GM21390 (cell line): ENCODE measurements around the gene GBF1.
A peak's percentile ranks its signal among the peaks of the same experiment; 100 is the strongest.

Experiments
- ATAC-seq: cut with Tn5 transposase; IDR thresholded peaks from one replicate; pipeline ENCODE4 v1.9.1; 2021; ENCODE audit not compliant: unreplicated experiment

Gene GBF1

GRCh38 chr10:102394079-102394800, 148.9 kb downstream of the GBF1 start:
- ATAC-seq = peak; percentile 77

- peak; percentile 1 for ATAC-seq
Measured at GRCh38 chr10:102394801-102395399, 149.6 kb downstream of the GBF1 start.

DNA sequence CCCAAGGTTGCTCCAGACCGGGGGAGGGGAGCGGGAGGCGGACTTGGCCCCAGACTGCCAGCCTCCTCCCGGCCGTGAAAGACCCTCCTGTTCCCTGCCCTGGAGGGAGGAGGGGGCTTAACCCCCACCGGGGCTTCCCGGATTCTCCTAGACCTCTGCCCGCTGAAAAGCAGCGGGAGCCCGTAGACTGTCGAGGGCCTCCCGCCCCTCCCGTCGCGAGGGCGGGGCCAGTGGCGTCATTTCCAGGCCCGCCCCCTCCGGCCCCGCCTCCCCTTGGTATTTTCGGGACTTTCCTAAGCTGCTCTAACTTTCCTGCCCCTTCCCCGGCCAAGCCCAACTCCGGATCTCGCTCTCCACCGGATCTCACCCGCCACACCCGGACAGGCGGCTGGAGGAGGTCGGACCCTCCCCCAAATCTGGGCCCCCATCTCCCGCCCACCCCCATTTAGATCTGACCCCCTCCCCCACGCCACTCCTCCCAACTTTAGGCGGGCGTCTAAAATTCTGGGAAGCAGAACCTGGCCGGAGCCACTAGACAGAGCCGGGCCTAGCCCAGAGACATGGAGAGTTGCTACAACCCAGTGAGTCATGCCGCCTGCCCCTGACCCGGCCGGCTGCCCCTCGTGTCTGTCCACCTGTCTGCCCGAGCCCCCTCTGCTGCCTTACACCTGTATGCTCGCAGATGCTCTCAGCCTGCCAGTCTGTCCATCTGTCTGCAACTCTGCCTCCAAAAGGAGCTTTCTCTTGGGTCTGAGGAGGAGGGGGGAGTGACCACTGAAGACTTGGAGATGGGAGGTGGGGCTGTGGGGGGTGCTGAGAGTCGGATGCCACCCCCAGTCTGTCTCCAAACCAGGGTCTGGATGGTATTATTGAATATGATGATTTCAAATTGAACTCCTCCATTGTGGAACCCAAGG, 150.3 kb downstream of the GBF1 start, which contains the start of gene NFKB2:
TSS of gene NFKB2 (plus strand) at position 306 of the 917 bp plus-strand sequence. CDS start at position 561, 255 bp downstream.
- peak; percentile 32 for ATAC-seq

DNA sequence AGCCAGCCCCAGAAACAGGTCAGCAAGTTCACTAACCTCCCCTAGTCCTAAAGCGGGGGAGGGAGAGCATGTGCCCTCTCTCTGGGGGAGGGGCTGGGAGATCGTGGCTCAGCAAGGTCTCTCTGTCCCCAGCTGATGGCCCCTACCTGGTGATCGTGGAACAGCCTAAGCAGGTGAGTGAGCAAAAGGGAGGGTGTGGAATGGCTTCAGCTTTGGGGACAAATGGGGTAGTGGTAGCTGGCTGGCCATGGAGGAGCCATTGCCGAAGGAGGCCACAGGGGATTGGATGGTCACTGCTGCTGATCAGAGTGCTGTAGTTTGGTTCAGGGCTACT, 151.0 kb downstream of the GBF1 start:
- no peak for ATAC-seq

DNA sequence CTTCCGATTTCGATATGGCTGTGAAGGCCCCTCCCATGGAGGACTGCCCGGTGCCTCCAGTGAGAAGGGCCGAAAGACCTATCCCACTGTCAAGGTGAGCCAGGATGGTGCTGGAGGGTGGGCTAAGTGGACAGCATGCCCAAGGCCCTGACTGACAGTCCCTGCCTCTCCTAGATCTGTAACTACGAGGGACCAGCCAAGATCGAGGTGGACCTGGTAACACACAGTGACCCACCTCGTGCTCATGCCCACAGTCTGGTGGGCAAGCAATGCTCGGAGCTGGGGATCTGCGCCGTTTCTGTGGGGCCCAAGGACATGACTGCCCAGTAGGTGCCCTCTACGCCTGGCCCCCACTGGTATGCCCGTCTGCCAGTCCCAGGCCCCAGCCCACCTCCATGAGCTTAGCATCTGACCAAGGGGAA, 151.4 kb downstream of the GBF1 start:
- ATAC-seq = no peak

GRCh38 chr10:102397222-102398171, 152.2 kb downstream of the GBF1 start:
- no peak for ATAC-seq

- no peak for ATAC-seq
Measured at GRCh38 chr10:102398172-102399020, 153.1 kb downstream of the GBF1 start.

GRCh38 chr10:102399217-102400021, 154.1 kb downstream of the GBF1 start:
- ATAC-seq = peak; percentile 42

- no peak for ATAC-seq
Measured at GRCh38 chr10:102400076-102400475, 154.7 kb downstream of the GBF1 start.

DNA sequence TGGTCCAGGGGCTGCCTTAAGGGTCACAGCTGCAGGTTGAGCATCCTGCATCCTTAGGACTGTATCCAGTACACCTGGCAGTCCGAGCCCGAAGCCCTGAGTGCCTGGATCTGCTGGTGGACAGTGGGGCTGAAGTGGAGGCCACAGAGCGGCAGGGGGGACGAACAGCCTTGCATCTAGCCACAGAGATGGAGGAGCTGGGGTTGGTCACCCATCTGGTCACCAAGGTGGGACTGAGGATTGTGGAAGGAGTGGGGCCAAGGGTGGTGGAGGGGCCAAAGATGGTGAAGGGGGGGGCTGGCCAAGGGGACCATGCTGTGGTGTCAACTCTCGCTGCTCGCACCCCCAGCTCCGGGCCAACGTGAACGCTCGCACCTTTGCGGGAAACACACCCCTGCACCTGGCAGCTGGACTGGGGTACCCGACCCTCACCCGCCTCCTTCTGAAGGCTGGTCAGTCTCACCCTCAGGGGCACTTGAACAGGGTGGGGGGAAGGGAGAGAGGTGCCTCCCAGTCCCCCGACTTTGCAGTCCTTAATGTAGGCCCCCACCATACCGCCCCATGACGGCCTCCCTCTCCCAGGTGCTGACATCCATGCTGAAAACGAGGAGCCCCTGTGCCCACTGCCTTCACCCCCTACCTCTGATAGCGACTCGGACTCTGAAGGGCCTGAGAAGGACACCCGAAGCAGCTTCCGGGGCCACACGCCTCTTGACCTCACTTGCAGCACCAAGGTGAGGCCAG, 155.4 kb downstream of the GBF1 start:
- ATAC-seq = no peak

DNA sequence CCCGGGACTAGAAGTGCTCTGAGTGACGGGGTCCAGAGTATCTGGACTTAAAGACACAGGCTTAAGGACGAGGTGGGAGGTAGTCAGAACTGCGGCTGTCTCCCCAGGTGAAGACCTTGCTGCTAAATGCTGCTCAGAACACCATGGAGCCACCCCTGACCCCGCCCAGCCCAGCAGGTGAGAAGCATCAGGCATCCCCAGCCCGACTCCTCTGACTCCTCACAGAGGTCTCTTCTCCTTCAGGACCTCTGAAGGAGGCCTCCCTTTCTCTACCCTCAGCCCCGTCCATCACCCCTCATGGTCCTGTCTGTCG, 156.0 kb downstream of the GBF1 start:
- no peak for ATAC-seq

GRCh38 chr10:102401735-102402511, 156.6 kb downstream of the GBF1 start:
- ATAC-seq = no peak

- no peak for ATAC-seq
Measured at GRCh38 chr10:102402512-102402896, 157.2 kb downstream of the GBF1 start.

- no peak for ATAC-seq
Measured at GRCh38 chr10:102403115-102403514, 157.8 kb downstream of the GBF1 start.

DNA sequence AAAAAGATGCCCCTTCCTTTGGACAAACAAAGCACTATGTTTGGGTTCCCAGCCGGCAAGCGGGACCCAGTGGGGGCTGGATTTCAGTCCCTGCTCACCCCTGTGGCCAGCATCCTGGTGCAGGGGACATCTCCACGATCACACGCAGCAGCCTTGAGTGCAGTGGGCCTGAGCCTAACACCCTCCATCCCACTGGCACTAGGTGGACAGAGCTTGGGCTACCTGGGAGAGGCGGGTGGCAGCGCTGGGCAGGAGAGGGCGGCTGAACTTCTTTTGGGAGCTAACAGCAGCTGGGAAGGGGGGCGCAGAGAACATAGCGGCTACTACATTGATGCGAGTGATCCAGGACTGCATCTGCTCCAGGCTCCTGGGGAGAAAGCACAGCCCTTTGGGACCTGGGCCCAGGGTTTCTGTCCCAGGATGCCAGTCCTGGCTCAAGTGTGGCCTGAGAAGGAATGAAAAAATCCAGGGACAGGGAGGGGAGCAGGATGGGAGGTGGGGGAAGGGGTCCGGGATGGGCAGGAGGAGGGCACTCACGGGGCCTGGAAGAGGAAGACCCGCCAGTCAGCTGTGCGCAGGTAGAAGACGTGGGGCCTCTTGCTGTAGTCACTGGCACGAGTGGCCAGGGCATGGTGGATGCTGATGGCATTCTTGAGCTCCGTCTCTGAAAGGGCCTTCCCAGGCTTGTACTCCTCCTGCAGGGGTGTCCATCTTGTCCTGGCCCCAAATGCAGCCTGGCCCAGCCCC, 159.2 kb downstream of the GBF1 start:
- no peak for ATAC-seq

GRCh38 chr10:102405108-102405571, 159.8 kb downstream of the GBF1 start:
- no peak for ATAC-seq

DNA sequence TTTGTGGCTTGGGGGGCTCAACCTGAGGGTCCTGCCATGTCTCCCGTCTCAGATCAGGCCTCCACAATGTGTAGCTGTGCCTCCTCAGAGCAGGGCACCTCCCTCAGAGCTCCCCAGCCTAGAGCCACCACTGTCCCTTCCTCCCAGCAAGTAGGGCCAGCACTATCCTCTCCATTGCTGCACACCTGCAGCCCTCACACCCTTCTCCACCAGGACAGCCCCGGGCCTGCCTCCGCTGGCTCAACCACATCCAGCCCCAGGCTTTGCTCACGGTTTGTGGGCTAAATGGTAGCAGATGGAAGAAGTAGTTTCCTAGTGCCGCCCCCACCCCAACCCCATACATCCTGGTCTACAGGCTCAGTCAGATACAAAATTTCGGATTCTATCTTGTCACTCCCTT, 160.3 kb downstream of the GBF1 start:
- ATAC-seq = no peak
